Breast epithelium (tissue), 3 donors: ENCODE measurements around the gene RAP1GAP2.

Source experiments
- POLR2A ChIP-seq: fragments of 450-650 bp; IDR thresholded peaks from one replicate; pipeline ENCODE4 v1.6.1; 2016; ENCODE audit warnings: antibody characterized with exemption, mild to moderate bottlenecking, moderate library complexity
- POLR2AphosphoS5 ChIP-seq, 3 donors: sonication (generic); formaldehyde crosslinking; IDR thresholded peaks; one replicate each; pipeline ENCODE4 v1.6.1; 2017; ENCODE audit warnings: antibody characterized with exemption in 3 of 3
- TF ChIP-seq, protein P1 (sequence below), 3 donors: fragments of 450-650 bp; IDR thresholded peaks; one replicate each; pipeline ENCODE4 v1.5.1; 2016 to 2017; ENCODE audit warnings: antibody characterized with exemption in 3 of 3, mild to moderate bottlenecking in 3 of 3, moderate library complexity in 3 of 3

DNA sequence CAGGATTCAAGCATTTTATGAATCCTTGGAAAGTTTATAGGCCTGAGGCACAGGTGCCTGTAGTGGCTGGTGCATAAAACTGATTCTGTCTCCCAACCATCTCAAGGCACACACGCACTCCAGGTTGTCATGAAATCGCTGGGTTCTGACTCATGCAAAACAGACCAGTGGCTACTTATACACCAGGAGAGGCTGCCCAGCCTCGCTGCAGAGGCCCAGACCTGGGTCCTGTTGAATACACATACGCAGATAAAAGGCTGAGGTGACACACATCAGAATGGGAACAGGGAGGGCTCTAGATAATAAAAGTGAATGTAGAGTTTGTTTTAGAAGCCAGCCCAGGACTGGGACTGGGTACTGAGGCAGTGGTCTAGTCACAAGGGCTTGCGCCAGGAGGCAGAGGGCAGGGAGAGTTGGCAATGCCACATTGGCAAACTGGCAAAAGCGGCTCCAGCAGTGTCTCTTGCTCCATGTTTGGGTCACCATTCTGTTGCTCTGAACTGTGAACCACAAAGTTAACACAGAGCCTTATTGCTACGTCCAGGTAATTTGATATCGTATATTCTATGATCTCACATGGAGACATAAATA, 253.6 kb downstream of the RAP1GAP2 start:
- TF ChIP-seq, protein P1, sequence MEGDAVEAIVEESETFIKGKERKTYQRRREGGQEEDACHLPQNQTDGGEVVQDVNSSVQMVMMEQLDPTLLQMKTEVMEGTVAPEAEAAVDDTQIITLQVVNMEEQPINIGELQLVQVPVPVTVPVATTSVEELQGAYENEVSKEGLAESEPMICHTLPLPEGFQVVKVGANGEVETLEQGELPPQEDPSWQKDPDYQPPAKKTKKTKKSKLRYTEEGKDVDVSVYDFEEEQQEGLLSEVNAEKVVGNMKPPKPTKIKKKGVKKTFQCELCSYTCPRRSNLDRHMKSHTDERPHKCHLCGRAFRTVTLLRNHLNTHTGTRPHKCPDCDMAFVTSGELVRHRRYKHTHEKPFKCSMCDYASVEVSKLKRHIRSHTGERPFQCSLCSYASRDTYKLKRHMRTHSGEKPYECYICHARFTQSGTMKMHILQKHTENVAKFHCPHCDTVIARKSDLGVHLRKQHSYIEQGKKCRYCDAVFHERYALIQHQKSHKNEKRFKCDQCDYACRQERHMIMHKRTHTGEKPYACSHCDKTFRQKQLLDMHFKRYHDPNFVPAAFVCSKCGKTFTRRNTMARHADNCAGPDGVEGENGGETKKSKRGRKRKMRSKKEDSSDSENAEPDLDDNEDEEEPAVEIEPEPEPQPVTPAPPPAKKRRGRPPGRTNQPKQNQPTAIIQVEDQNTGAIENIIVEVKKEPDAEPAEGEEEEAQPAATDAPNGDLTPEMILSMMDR (IDR thresholded peaks at IDR 0.05) = no peak
- TF ChIP-seq POLR2AphosphoS5 (IDR thresholded peaks at IDR 0.05) = no peak
- TF ChIP-seq POLR2A = no peak
